H9 (cell line): ENCODE results near the gene PRKD2. TPM values are rescaled to one million over a fixed set of nuclear protein-coding genes. Genes with fewer than 3 reads are reported as not detected.
A peak's percentile ranks its signal among the peaks of the same experiment; 100 is the strongest.

ENCODE experiments used
- DNase-seq: peaks from one replicate; pipeline ENCODE4 v3.0.0-alpha.2; 2017
- H2AFZ ChIP-seq: one replicate; pipeline ENCODE4 v1.6.1; 2013; ENCODE audit warnings: mild to moderate bottlenecking, low read length, control low read depth, moderate library complexity
- H2AK5ac ChIP-seq: 2 replicates; pipeline ENCODE4 v1.6.1; 2013; ENCODE audit warnings: low read length, control low read depth, mixed read lengths; ENCODE audit not compliant: insufficient read length
- H2BK120ac ChIP-seq: one replicate; pipeline ENCODE4 v1.6.1; 2013; ENCODE audit warnings: low read depth, mild to moderate bottlenecking, low read length, control low read depth, inconsistent platforms; ENCODE audit not compliant: poor library complexity, severe bottlenecking
- H2BK12ac ChIP-seq: 2 replicates; pipeline ENCODE4 v1.6.1; 2013; ENCODE audit warnings: low read length, control low read depth, mixed read lengths, low read depth; ENCODE audit not compliant: insufficient read length
- H2BK15ac ChIP-seq: 2 replicates; pipeline ENCODE4 v1.6.1; 2013; ENCODE audit warnings: low read depth, low read length, control low read depth
- H2BK20ac ChIP-seq: one replicate; pipeline ENCODE4 v1.6.1; 2013; ENCODE audit warnings: low read depth, mild to moderate bottlenecking, low read length, control low read depth, inconsistent platforms; ENCODE audit not compliant: poor library complexity, severe bottlenecking
- H2BK5ac ChIP-seq: 2 replicates; pipeline ENCODE4 v1.6.1; 2013; ENCODE audit warnings: low read length, control low read depth, mixed read lengths; ENCODE audit not compliant: insufficient read length
- H3K14ac ChIP-seq: 2 replicates; pipeline ENCODE4 v1.6.1; 2013; ENCODE audit warnings: low read length, control low read depth; ENCODE audit not compliant: insufficient read depth
- H3K18ac ChIP-seq: 2 replicates; pipeline ENCODE4 v1.6.1; 2013; ENCODE audit warnings: low read depth, mild to moderate bottlenecking, mixed read lengths, low read length, control low read depth; ENCODE audit not compliant: insufficient read length
- H3K23ac ChIP-seq: 2 replicates; pipeline ENCODE4 v1.6.1; 2013; ENCODE audit warnings: low read length, control low read depth, mixed read lengths, low read depth; ENCODE audit not compliant: insufficient read length
- H3K23me2 ChIP-seq: 2 replicates; pipeline ENCODE4 v1.6.1; 2013; ENCODE audit warnings: low read depth, mild to moderate bottlenecking, mixed read lengths, low read length, control low read depth; ENCODE audit not compliant: insufficient read length, poor library complexity, severe bottlenecking
- H3K27ac ChIP-seq: 2 replicates; pipeline ENCODE4 v1.5.1; 2013; ENCODE audit warnings: low read length, control low read depth, mixed read lengths, low read depth; ENCODE audit not compliant: insufficient read length
- H3K27me3 ChIP-seq: 2 replicates; pipeline ENCODE4 v1.6.1; 2013; ENCODE audit warnings: low read length, control low read depth, inconsistent platforms; ENCODE audit not compliant: insufficient read depth
- H3K4ac ChIP-seq: 2 replicates; pipeline ENCODE4 v1.6.1; 2013; ENCODE audit warnings: low read depth, mild to moderate bottlenecking, control low read depth, inconsistent platforms, low read length, moderate library complexity
- H3K4me1 ChIP-seq: 2 replicates; pipeline ENCODE4 v1.6.1; 2013; ENCODE audit warnings: low read length, control low read depth, inconsistent platforms; ENCODE audit not compliant: insufficient read depth
- H3K4me2 ChIP-seq: 2 replicates; pipeline ENCODE4 v1.6.1; 2013; ENCODE audit warnings: low read length, control low read depth, mixed read lengths; ENCODE audit not compliant: insufficient read length, insufficient read depth
- H3K56ac ChIP-seq: 2 replicates; pipeline ENCODE4 v1.6.1; 2013; ENCODE audit warnings: low read depth, mild to moderate bottlenecking, mixed read lengths, low read length, control low read depth; ENCODE audit not compliant: insufficient read length
- H3K79me1 ChIP-seq: 2 replicates; pipeline ENCODE4 v1.6.1; 2013; ENCODE audit warnings: low read depth, mild to moderate bottlenecking, moderate library complexity, low read length, control low read depth, inconsistent platforms; ENCODE audit not compliant: insufficient read depth, poor library complexity, severe bottlenecking
- H3K79me2 ChIP-seq: 2 replicates; pipeline ENCODE4 v1.6.1; 2013; ENCODE audit warnings: low read length, control low read depth, inconsistent platforms; ENCODE audit not compliant: insufficient read depth
- H3K9ac ChIP-seq: 2 replicates; pipeline ENCODE4 v1.6.1; 2013; ENCODE audit warnings: low read length, control low read depth, mixed read lengths; ENCODE audit not compliant: insufficient read length; ENCODE audit errors: extremely low read depth
- H3K9me3 ChIP-seq: one replicate; pipeline ENCODE4 v1.6.1; 2013; ENCODE audit warnings: low read depth, low read length, inconsistent platforms; ENCODE audit not compliant: control insufficient read depth
- H3T11ph ChIP-seq: one replicate; pipeline ENCODE4 v1.6.1; 2013; ENCODE audit warnings: mild to moderate bottlenecking, low read length, control low read depth, inconsistent platforms
- H4K20me1 ChIP-seq: one replicate; pipeline ENCODE4 v1.6.1; 2013; ENCODE audit not compliant: control insufficient read depth, insufficient read length, insufficient read depth
- H4K5ac ChIP-seq: 2 replicates; pipeline ENCODE4 v1.6.1; 2013; ENCODE audit warnings: low read depth, mild to moderate bottlenecking, mixed read lengths, low read length, control low read depth; ENCODE audit not compliant: insufficient read length
- H4K8ac ChIP-seq: replicated peaks from 2 replicates; pipeline ENCODE4 v1.6.1; 2013; ENCODE audit warnings: low read length, control low read depth, mixed read lengths, low read depth; ENCODE audit not compliant: insufficient read length
- H4K91ac ChIP-seq: 2 replicates; pipeline ENCODE4 v1.6.1; 2013; ENCODE audit warnings: low read depth, mild to moderate bottlenecking, moderate library complexity, mixed read lengths, low read length, control low read depth; ENCODE audit not compliant: insufficient read length
- H3K27ac Mint-ChIP-seq, 3 experiments: 2 replicates in 2 of 3; 3 replicates in 1 of 3; pipeline ENCODE4 v1.8.0; 2020 to 2021; ENCODE audit warnings: mixed read lengths in 3 of 3, mild to moderate bottlenecking in 1 of 3, moderate library complexity in 1 of 3
- H3K27me3 Mint-ChIP-seq: 2 replicates; pipeline ENCODE4 v1.8.0; 2021; ENCODE audit warnings: low read depth, mild to moderate bottlenecking, moderate library complexity, mixed read lengths
- H3K36me3 Mint-ChIP-seq, 3 experiments: 2 replicates in 2 of 3; 3 replicates in 1 of 3; pipeline ENCODE4 v1.8.0; 2020 to 2021; ENCODE audit warnings: low read depth in 3 of 3, mixed read lengths in 3 of 3; ENCODE audit not compliant: insufficient read depth in 1 of 3
- H3K4me1 Mint-ChIP-seq, 2 experiments: 2 replicates each; pipeline ENCODE4 v1.8.0; 2020; ENCODE audit warnings: mixed read lengths in 2 of 2
- H3K4me3 Mint-ChIP-seq, 2 experiments: 2 replicates in 1 of 2; 3 replicates in 1 of 2; pipeline ENCODE4 v1.8.0; 2020 to 2021; ENCODE audit warnings: mild to moderate bottlenecking in 2 of 2, mixed read lengths in 2 of 2, moderate library complexity in 1 of 2
- H3K9me3 Mint-ChIP-seq, 2 experiments: 2 replicates in 1 of 2; 3 replicates in 1 of 2; pipeline ENCODE4 v1.8.0; 2020; ENCODE audit warnings: mild to moderate bottlenecking in 2 of 2, mixed read lengths in 2 of 2, moderate library complexity in 1 of 2
- CTCF ChIP-seq: fragments of 200-600 bp; sonication (generic); conservative IDR thresholded peaks from 3 replicates; pipeline ENCODE4 v1.8.0; 2021; ENCODE audit warnings: antibody characterized with exemption, mild to moderate bottlenecking
- WGBS: extraction: QIAGEN DNeasy Blood & Tissue Kit; methylation state at CpG from one replicate; pipeline ENCODE4 v1.1.7; 2013; ENCODE audit warnings: missing lambda C conversion rate, low lambda C conversion rate, mixed read lengths; ENCODE audit not compliant: insufficient read length; ENCODE audit errors: extremely low coverage; 5-methylcytosine and 5-hydroxymethylcytosine counted together
- total RNA-seq: library from RNA; stranded (reverse); gene quantifications from 2 replicates; pipeline ENCODE4 v1.2.1, GENCODE V29; 2021

Gene PRKD2
- total RNA-seq, 1 experiment from 2014 or later = 60.7 TPM

DNA sequence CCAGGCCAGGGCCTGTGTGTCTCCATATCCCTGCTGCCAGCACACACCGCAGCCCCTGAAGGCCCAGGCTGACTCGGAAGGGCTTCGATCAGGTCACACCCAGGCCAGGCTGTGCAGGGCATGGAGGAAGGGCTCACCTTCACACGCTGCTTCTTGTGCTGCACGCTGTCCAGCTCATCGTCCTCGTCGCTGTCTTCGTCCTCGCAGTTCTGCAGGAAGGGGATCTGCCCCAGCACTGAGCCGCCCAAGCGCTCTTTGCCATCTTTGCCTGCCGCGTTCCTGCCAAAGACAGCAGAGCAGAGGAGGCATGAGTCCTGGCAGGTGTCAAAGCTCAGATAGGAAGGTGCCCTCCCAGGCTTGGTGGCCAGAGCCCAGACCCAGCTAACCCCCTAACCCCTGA is 13.7 kb upstream of the PRKD2 start:
- Histone ChIP-seq H3K56ac (no peak overlapping the region), H3K79me2 (no peaks in the 10 kb centered on the region; the same call in 1 of the 2 replicates), H3K4me1 (no peaks in the 10 kb centered on the region), H2BK15ac (no peak overlapping the region), H3K14ac (no peak overlapping the region), H3T11ph (no peak overlapping the region), H3K23me2 (no peaks in the 10 kb centered on the region), H2AK5ac (no peak overlapping the region), H2AFZ (no peak overlapping the region), H4K20me1 (peaks cover 4% of the 10 kb centered on the region), H3K9ac (no peak overlapping the region), H4K8ac (no peak overlapping the region), H4K91ac (no peak overlapping the region), H2BK20ac (no peak overlapping the region), H3K23ac (no peak overlapping the region), H3K79me1 (no peaks in the 10 kb centered on the region), H3K27me3 (no peaks in the 10 kb centered on the region), H4K5ac (no peak overlapping the region), H3K27ac (no peak overlapping the region), H3K4ac (no peak overlapping the region), H3K9me3 (no peaks in the 10 kb centered on the region), H3K4me2 (no peak overlapping the region), H2BK120ac (no peak overlapping the region), H2BK12ac (no peak overlapping the region), H3K18ac (no peak overlapping the region), H2BK5ac (no peak overlapping the region)
- Mint-ChIP-seq H3K36me3 (peaks cover 47 to 90% (median 85%) of the 10 kb centered on the region in 3 experiments), H3K27ac (peak overlapping the region in 2 of 3 experiments; percentile 61 to 93; a peak in 3 of 7 replicates), H3K4me1 (peaks cover 16 to 26% of the 10 kb centered on the region in 2 experiments), H3K27me3 (no peaks in the 10 kb centered on the region; the same call in 1 of the 2 replicates), H3K9me3 (no peaks in the 10 kb centered on the region), H3K4me3 (peak overlapping the region in 1 of 2 experiments; percentile 28; a peak in 2 of 5 replicates)
- no peak for TF ChIP-seq CTCF
- no peak for DNase-seq
- no CpG with 5 or more reads among the region's 14 CpGs for WGBS
